Measurements from ENCODE around the gene PLAAT1. TPM values are rescaled to one million over a fixed set of nuclear protein-coding genes. Genes with fewer than 3 reads are reported as not detected.

PLAAT1 gene
- total RNA-seq = 0.20 and 0.44 TPM in 2 replicates

DNA sequence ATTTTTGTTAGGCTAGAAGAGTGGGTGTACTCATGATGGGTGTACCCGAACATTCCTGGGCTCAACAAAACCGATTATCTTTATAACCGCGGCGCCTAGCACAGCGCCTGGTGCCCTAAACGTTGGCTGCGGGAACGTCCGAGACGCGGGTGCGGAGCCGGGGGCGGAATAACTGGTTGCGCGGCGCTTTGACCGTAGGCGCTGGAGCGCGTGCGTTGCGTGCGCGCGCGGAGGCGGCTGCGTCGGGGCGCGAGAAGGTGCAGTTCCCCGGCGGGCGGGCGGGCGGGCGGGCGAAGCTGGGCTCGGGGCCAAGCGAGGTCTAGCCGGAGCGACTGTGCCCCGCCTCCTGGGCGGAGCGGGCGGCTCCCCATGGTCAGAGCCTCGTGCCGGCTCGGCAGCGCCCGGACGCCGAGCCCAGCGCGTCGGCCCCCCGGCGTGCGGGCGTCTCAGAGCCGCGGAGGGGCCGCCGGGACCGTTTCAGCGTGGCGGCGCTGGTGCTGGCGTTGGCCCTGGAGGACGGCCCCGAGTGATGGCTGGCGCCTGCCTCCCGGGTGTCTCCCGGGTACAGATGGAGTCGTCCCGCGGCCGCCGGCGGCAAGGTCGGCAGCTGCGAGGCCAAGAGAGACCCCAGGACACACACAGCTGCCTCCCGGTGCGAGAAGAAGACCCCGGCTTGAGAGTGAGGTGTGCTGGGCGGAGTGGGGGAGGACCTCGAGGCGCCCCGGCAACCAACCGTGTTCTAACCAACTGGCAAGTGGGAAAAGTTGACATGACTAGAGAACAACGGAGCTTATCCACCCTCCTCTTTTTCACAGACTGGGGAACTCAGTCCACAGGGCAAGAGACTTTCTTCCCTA is at the start of gene PLAAT1:
TSS of gene PLAAT1 (plus strand) at position 373 of the 857 bp plus-strand sequence. CDS start 14,429 bp downstream, outside the sequence.
- peak; percentile 47 to 67 for DNase-seq (ENCODE audit: low read depth in 2 of 2)

DNA sequence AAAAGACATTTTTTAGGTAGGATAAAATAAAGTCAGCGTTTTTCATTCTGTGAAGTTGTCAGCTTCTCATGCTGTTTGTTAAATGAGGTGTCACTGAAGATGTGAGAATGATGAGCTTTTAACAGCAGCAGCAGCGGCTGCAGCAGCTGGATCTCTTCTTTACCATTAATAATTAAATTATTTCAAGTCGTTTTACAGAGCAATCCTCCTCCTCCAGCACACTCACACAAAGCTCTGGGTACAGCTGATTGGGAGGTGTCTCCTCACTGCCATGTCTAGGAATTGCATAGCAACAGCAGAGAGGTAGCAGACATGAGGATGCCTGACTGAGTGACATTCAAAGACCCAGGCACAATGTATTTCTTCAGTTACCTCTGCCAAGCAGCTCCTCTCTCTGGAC is 46.7 kb upstream of the PLAAT1 start:
- DNase-seq (ENCODE audit: low read depth in 2 of 2) = no peak

DNA sequence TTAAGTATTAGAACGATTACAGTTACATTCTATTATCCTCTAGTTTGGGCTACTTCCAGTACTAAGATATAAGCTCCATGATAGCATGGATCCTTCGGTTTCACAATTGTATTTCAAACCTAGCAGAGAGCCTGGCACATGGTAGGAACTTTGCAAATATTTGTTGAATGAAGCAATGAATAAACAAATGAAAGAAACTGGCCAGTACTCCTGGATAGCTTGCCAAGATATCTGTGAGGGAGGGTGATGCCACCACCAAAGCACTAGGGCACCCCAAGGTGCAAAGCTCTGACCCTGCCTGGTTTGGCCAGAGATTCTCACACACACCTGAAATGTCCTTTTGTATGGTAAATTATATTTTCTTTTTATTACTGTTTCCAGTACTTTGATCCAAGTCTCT is 44.3 kb upstream of the PLAAT1 start:
- DNase-seq (ENCODE audit: low read depth in 2 of 2) = no peak

DNA sequence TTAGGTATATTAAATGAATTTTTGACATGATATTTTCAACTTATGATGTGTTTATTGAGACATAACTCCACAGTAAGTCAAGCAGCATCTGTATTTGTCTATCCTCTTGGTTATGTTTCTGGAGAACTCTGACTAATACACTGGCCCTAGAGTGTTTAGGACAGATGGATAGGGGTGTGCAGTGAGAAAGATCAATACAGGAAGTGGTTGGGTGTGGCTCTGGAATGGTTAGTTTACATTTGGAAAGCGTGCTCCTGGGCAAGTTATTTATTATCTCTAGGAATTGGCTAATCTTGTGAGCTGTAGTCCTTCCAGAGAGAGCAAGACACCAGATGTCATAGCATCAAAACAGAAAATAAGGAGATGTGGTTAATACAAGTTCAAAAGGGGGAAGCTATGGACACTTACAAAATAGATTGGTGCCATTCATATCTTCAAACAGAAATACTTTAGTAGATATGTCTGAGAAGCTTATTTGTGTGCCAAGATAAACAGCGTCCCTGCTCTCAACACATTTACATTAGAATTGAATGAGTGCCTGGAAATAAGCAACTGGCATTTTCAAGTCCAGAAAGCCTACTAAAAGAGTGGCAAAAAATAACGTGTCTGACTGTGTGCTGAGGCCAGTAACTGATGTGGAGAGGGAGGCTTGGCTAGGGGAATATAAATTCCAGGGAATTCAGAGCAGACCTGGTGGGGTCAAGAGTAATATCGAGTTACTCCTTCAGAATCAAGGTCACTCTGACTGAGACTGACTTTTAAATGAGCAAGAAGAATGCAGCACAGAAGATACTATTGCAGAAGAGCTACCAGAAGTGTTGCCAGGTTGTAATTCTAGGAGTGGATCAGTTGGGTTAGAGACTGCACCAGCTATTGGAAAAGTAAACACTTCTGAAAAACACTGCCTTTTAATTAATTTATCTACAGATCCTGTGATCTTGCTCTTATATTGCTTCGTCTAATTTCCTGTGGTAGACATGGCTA is 33.4 kb upstream of the PLAAT1 start:
- no peak for DNase-seq (ENCODE audit: low read depth in 2 of 2)

DNA sequence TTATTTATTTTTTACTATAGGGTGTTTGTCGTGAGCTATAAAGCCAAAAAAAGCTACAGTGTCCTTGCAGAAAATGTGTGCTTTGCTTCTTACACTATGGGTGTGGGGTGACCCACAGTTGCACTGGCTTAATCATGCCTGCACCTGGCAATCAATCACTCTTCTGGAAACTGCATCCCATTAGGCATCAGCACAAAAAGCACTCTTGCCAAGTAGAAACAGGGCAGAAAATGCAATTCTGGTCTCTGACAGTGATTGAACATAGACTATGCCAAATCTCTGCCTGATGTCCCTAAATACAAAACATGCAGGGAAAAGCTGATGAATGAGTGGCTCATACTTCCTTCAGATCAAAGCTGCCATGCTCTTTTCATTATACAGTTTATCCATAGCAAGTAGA is 30.4 kb upstream of the PLAAT1 start:
- DNase-seq (ENCODE audit: low read depth in 2 of 2) = no peak

DNA sequence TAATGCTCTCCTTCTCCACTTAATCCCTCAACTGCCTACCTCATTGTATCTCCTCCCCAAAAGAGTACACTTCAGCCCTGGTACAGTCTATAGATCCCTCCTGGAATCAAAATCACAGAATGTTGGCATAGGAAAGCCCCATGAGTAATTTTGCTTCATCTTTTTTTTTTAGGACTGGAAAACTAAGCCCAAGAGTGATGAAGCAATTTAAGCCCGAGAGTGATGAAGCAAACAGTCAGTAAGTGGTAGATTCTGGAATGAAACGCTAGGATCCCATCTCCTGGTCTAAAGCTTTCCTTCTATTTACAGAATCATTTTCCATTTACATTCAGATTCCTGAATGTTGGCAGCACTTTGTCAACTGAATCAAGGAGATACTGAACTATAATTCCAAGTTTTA is 29.8 kb upstream of the PLAAT1 start:
- no peak for DNase-seq (ENCODE audit: low read depth in 2 of 2)

DNA sequence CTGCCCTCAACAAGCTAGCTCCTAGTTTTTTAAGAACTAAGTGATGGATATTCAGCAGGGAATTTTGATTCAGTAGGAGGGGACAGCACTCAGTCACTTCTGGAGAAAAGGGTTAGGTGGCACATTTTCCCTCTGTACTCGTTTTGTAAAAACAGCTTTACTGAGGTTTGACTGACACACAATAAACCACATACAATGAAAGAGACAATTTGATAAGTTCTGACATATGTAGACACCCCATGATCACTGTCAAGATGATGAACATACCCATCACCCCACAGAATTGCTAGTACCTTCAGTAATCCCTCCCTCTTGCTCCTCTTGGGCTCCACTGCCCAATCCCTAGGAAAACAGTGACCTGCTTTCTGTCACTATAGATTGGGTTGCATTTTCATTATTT is 29.0 kb upstream of the PLAAT1 start:
- DNase-seq (ENCODE audit: low read depth in 2 of 2) = no peak

DNA sequence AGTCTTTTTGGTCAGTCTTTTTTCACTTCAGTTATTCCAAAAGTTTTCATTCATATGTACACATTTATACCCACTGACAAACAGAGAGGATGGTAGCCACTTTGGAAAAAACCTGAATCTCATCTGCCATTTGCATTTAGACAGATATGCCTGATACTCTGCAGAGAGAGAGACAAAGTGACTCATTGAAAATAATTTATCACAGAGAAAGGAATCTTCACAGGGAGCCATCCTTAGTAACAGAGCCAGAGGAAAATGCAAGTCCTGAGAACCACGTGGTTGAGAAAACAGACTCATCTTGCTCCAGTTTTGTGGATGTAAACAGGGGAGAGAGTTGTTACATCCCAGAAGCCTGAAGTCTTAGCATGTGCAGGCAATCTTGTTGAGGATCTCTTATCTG is 28.2 kb upstream of the PLAAT1 start:
- no peak for DNase-seq (ENCODE audit: low read depth in 2 of 2)

DNA sequence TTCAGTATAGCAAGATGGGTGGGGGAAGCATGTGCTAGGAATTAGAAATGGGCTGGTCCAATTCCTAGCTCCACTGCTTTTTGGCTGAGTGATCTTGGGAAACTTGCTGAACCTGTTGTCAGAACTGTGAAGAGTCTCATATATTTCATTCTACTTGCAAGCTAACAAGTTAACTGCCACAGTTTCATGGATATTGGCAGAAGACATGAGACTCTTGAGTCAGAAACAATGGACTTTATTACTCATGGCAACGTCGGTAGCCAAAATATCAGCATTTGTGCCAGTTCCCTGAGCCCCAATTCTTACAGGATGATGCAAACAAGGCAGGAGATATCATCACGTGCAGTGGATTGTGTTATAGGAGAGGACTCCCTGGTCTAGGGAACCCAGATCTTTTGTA is 26.6 kb upstream of the PLAAT1 start:
- no peak for DNase-seq (ENCODE audit: low read depth in 2 of 2)

DNA sequence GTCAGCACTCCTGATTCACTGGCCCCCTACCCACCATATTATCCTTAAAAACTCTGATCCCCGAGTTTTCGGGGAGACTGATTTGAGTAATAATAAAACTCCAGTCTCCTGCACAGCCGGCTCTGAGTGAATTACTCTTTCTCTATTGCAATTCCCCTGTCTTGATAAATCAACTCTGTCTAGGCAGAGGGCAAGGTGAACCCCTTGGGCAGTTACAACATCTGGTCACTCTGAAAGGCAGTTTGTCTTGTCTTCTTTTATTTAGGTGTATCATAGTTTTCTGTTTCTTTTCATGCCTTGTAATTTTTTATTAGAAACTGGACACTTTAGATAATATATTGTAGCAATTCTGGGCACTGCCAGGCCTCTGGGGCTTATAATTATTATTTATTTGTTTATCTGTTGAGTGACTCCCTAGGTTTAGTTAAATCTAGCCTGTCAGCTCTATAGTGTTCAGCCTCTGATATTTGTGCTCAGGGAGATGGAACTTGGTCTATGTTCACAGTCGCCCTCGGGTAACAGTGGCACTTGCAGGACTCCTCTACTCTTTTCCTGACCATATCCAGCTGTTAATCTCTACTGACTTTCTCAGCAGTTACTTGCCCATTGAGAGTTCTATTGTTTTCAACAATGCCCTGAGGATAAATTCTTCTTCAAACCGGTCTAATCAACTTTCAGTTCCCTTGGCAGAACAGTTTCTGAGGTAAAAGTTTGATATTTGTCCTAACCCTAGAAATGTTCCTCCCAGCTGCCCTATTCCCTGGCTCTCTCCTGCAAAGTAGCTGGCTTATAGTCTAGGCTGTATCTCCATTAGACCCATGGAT is 15.5 kb upstream of the PLAAT1 start:
- no peak for DNase-seq (ENCODE audit: low read depth in 2 of 2)

DNA sequence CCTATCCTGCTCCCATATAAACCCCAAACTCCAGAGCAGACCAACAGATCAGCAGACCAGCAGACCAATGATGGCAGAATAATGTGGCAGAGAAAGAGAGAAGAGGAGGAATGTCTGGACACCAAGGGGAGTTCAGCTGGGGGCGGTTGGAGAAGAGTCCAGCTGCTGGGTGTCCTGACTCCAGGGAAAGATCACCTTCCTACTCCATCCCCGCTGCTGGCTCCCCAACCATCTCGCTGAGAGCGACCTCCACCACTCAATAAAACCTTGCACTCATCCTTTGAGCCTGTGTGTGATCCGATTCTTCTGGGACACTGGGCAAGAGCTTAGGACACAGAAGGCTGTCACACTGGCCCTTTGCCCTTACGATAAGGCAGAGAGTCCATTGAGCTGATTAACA is 12.8 kb upstream of the PLAAT1 start:
- no peak for DNase-seq (ENCODE audit: low read depth in 2 of 2)

DNA sequence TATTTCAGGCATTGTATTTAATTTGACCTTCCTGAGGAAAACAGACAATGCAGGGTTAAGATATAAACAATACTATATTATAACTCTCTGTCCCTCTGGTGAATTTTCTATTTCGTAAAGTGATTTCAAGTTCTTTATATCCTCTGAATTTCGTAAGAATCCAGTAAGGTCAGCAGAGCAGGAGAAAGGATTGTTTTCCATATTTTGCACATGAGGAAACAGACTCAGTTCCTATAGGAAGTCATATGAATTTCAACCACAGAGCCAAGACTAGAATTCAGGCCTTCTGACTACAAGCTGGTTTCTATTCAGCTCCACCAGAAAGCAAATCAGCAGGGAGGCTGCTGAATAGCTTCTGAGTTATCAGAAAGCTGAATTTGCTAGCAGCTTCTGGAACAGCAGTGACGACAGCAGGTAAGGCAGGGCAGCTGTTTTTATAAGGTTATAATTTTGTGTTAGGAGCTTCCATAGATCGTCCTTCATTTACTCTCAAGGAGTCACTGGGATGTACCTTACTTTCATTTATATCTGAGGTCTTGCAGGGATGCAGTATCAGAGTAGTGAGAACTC is 11.1 kb upstream of the PLAAT1 start:
- DNase-seq (ENCODE audit: low read depth in 2 of 2) = peak; percentile 45 to 52

DNA sequence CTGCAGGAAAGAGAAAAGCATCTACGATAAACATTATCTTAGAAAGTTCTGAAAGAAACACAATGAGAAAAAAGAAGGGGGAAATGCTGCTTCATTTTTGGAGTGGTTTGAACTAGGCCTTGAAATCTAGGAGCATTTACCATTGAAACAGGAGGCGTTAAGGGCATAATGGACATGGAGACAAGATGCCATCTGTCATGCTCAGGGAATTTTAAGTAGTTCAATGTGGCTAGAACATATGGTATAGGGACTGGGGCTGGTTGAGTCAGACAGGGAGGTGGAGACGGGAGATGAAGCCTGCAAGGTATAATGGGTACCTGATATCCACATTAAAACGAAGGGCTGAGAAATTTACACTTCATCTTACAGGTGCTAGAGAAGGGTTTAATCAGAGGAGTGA is 10.4 kb upstream of the PLAAT1 start:
- no peak for DNase-seq (ENCODE audit: low read depth in 2 of 2)

DNA sequence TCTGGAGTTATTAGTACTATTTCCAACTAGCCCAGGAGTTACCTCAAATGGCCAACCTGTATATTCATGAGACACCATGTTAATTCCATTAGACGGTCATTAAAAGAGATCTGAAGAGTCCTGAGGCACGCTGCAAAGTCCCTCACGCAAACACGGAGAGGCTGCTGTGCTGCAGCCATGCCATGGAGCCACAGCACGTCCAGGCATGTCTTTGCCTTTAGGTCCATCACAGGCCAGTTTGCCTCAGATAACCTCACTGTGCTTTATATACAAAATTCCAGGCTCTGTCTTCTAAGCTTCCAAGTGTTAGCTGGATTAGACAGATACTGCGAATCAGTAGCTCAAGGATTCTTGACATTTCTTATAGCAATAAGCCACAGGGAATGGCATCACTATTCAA is 9.8 kb upstream of the PLAAT1 start:
- DNase-seq (ENCODE audit: low read depth in 2 of 2) = peak in 1 of 2 donors; percentile 0

DNA sequence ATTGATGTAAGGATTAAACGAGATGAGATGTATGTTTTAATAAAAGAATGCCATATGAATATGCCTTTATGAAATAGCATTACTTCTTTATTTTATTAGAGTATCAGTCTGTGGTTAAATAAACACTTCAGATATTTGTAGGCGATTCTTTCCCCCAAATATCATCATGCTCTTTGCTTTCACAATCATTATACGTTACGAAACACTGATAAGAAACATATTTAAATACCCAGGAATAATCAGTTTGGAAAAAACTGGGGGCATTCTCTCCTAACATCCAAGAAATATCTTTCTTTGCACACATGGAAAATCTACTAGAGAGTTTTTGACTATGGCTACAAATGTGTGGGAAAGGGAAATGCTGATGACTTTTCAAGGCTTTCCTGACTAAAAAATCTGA is 4.4 kb upstream of the PLAAT1 start:
- no peak for DNase-seq (ENCODE audit: low read depth in 2 of 2)

DNA sequence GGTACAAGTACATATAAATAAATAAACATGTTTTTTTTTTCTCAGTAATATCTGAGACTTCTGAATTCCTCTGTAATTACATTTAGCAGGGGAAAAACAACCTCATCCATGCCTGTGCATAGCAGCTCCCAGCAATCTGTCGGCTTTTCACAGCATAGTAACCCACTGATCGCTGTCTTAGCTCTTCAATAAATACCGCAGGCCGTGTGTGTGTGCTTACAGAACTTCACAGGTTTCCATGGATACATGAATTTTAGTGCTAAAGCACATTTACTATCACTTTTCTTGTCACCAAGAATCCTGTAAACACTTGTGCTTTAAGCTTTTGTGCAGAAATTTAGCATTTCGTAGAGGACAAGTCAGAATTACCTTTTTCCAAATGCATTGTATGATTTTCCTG is 4.0 kb upstream of the PLAAT1 start:
- no peak for DNase-seq (ENCODE audit: low read depth in 2 of 2)

DNA sequence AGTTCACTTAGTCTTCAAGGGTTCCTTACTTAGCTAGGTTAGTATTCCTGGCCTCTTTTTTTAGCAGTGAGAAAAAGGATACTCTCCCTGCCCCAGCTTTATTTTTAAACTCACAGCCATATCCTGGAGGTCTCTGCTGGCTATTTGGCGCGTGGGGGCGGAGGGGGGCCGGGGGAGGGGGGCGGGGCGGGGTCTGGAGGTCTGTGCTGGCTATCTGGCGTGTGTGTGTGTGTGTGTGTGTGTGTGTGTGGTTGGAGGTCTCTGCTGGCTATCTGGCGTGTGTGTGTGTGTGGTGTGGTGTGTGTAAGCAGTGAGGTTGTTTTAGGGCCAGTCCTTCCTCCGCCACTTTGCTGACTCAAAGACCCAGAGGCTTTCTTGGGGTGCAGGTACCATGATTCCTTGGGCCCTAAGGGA is 579 bp upstream of the PLAAT1 start:
- peak in 1 of 2 donors; percentile 20 for DNase-seq (ENCODE audit: low read depth in 2 of 2)

DNA sequence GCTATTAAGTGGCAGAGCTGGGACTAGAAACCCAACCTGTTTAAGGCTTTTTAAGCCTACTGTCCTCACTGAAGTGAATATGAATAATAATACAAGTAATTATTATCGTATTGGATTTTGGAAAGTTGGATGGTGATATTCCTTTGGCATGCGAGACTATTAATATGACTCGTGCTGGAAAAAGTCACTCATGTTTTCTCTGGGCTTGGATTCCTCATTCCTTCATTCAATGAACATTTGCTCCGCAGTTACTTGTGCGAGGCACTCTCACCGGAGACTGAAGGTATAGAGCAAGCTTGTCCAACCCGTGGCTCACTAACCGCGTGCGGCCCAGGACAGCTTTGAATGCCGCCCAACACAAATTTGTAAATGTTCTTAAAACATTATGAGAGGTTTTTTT is 694 bp downstream of the PLAAT1 start:
- DNase-seq (ENCODE audit: low read depth in 2 of 2) = no peak

DNA sequence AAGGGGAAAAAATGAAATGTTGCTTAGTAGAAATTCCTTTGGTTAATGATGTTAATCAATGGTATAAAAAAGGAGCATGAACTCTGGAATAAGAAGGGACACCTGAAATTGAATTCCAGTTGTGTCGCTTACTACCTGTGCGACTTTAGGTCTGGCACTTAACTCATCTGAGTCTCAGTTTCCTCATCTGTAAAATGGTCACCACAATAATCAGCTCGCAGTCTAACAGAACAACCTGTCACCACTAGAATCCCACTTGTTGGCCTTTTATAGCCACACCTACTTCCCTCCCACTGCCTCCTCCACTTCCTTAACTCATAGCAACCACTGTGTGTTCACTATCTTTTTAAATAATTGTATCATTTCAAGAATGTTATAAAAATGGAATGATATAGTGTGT is 2.5 kb downstream of the PLAAT1 start:
- DNase-seq (ENCODE audit: low read depth in 2 of 2) = no peak

DNA sequence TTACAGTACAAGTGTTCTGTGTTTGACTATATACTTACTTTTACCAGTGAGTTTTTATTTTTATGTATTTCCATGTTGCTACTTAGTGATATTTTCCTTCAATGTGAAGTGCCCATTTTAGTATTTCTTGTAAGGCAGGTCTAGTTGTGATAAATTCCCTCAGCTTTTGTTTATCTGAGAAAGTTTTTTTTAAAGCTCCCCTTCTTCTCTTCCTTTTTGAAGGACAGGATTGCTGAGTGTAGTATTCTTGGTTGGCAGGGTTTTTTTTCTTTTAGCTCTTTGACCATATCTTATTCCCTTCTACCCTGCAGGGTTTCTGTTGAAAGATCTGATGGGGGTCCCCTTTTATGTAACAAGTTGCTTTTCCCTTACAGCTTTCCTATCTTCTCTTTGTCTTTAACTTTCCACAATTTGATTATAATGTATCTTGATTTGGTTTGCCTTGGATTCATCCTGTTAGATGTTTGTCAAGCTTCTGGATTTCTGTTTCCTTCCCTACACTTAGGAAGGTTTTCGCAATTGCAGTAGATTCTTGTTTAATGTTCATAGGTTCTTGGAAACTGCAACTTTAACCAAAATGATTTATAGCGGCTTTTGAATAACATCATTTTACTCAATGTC is 7.9 kb downstream of the PLAAT1 start:
- no peak for DNase-seq (ENCODE audit: low read depth in 2 of 2)

DNA sequence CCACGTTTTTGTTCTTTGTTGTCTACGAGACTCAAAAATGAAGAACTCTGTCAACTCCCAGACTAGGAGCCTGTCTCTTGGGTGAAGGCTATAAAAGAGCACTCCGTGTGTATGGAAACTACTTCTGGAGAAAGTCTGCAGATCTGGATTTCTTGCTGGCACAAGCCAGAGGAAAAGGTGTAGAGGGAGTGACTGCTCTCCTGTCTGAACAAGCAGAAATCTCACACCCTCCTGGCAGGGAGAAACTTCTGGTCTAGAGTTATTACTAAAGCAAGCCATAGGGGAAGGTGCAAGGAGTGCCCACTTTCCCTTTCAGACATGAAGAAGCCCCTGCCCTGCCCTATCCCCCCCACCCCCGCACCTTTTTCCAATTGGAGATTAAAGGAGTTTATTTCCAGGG is 9.5 kb downstream of the PLAAT1 start:
- DNase-seq (ENCODE audit: low read depth in 2 of 2) = no peak
